Stomach (tissue), 9 donors: ENCODE data around the gene SDR9C7. TPM values are rescaled to one million over a fixed set of nuclear protein-coding genes. Genes with fewer than 3 reads are reported as not detected.
"Not testable (repeated sequence)": the region's sequence is repeated elsewhere in the genome, so short reads cannot be mapped to it uniquely, and the experiment has no call there.

Experiments used
- DNase-seq, 2 donors: peaks; one replicate each; pipeline versions ENCODE4 v3.0.0 to v3.0.0-alpha.2; 2013 to 2019
- H3K27ac ChIP-seq, 5 donors: fragments of 200-600 bp in 4 of 5; sonication (generic) in 4 of 5; one replicate each; pipeline ENCODE4 v1.5.1; 2013 to 2019; ENCODE audit warnings: mild to moderate bottlenecking in 1 of 5, moderate library complexity in 1 of 5
- H3K27me3 ChIP-seq, 3 donors: fragments of 200-600 bp; sonication (generic); one replicate each; pipeline ENCODE4 v1.5.1; 2017 to 2019; ENCODE audit warnings: mixed run types in 1 of 3
- H3K36me3 ChIP-seq, 4 donors: fragments of 200-600 bp; sonication (generic); 1 replicate in 3 of 4; 2 replicates in 1 of 4; pipeline ENCODE4 v1.5.1; 2016 to 2019
- H3K4me1 ChIP-seq, 4 donors: fragments of 200-600 bp; sonication (generic); one replicate each; pipeline ENCODE4 v1.5.1; 2016 to 2019
- H3K4me3 ChIP-seq, 4 donors: fragments of 200-600 bp; sonication (generic) in 3 of 4; one replicate each; pipeline ENCODE4 v1.5.1; 2016 to 2019; ENCODE audit warnings: mild to moderate bottlenecking in 1 of 4
- H3K9me3 ChIP-seq, 4 donors: fragments of 200-600 bp; sonication (generic); one replicate each; pipeline ENCODE4 v1.5.1; 2016 to 2019
- EP300 ChIP-seq: sonication (generic); formaldehyde crosslinking; IDR thresholded peaks from one replicate; pipeline ENCODE4 v1.6.1; 2017; ENCODE audit warnings: antibody characterized with exemption
- POLR2A ChIP-seq, 4 donors: fragments of 450-650 bp; IDR thresholded peaks; one replicate each; pipeline ENCODE4 v1.6.1; 2016; ENCODE audit warnings: antibody characterized with exemption in 4 of 4, control low read depth in 2 of 4, mild to moderate bottlenecking in 1 of 4, moderate library complexity in 1 of 4
- POLR2AphosphoS5 ChIP-seq, 3 donors: sonication (generic); formaldehyde crosslinking; IDR thresholded peaks; one replicate each; pipeline ENCODE4 v1.6.1; 2016; ENCODE audit warnings: antibody characterized with exemption in 3 of 3
- WGBS, 5 donors: extraction: QIAGEN DNeasy Blood & Tissue Kit in 3 of 5; methylation state at CpG; one replicate each; pipeline versions ENCODE4 v1.1.5 to v1.1.7; 2013 to 2018; 5-methylcytosine and 5-hydroxymethylcytosine counted together
- intact Hi-C: fragments of 100-400 bp; cut with DNase I; formaldehyde crosslinking; loops from one replicate; pipeline ENCODE4 v1.15.1; 2023; ENCODE audit warnings: low total_unique reads
- polyA plus RNA-seq, 3 donors: library from polyadenylated mRNA; stranded (reverse); fragments of 200-250 nt; gene quantifications; one replicate each; pipeline ENCODE4 v1.2.3, GENCODE V29; 2013
- total RNA-seq, 5 donors: library from RNA; depleted of rRNA; stranded (reverse); fragments of >200 nt; gene quantifications; one replicate each; pipeline versions ENCODE4 v1.1.0 to v1.2.3, GENCODE V29; 2014 to 2016
- TF ChIP-seq, protein P1 (sequence below), 7 experiments: fragments of 450-650 bp in 4 of 7; fragments of 200-600 bp in 3 of 7; sonication (generic) in 3 of 7; IDR thresholded peaks; one replicate each; pipeline ENCODE4 v1.5.1; 2016 to 2019; ENCODE audit warnings: antibody characterized with exemption in 7 of 7, control low read depth in 2 of 7, mild to moderate bottlenecking in 1 of 7
- donor health status: healthy with polysubstance abuse.
- donor health status: Bipolar disorder and iron deficiency.
- donor health status: healthy.

Gene SDR9C7
- total and polyA plus RNA-seq, 8 donors, result 0.50 TPM; not detected in 7

DNA sequence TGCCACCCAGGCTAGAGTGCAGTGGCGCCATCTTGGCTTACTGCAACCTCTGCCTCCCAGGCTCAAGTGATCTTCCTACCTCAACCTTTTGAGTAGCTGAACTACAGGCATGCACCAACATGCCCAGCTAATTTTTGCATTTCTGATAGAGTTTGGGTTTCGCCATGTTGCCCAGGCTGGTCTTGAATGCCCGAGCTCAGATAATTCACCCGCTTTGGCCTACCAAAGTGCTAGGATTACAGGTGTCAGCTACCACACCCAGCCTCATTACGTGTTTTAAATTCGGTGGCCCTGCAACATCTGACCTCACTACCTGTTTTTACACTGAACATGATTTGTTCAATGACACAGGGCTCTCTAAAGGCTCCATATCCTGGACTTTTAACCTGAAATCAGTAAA is 46.1 kb upstream of the SDR9C7 start:
- DNase-seq, result no peak
- no peaks in the 10 kb centered on the region for H3K9me3 ChIP-seq
- H3K4me1 ChIP-seq, result no peaks in the 10 kb centered on the region
- TF ChIP-seq POLR2AphosphoS5 (IDR thresholded peaks at IDR 0.05), result no peak
- TF ChIP-seq EP300, result no peak
- H3K27ac ChIP-seq, result no peak overlapping the region
- WGBS, 5 donors, result 92 to 98% (median 96%) methylated on average over 6 of the region's 6 CpGs
- H3K4me3 ChIP-seq, result no peak overlapping the region
- intact Hi-C loops, result no loop called here
- no peaks in the 10 kb centered on the region for H3K36me3 ChIP-seq
- H3K27me3 ChIP-seq, result no peaks in the 10 kb centered on the region

- H3K36me3 ChIP-seq, result no peaks in the 10 kb centered on the region
- intact Hi-C loops, result no loop called here
- H3K4me1 ChIP-seq, result no peaks in the 10 kb centered on the region
- no peaks in the 10 kb centered on the region for H3K27me3 ChIP-seq
- WGBS, 5 donors, result 94 to 100% (median 96%) methylated on average over 3 of the region's 3 CpGs
- no peak for DNase-seq
- TF ChIP-seq, protein P1, sequence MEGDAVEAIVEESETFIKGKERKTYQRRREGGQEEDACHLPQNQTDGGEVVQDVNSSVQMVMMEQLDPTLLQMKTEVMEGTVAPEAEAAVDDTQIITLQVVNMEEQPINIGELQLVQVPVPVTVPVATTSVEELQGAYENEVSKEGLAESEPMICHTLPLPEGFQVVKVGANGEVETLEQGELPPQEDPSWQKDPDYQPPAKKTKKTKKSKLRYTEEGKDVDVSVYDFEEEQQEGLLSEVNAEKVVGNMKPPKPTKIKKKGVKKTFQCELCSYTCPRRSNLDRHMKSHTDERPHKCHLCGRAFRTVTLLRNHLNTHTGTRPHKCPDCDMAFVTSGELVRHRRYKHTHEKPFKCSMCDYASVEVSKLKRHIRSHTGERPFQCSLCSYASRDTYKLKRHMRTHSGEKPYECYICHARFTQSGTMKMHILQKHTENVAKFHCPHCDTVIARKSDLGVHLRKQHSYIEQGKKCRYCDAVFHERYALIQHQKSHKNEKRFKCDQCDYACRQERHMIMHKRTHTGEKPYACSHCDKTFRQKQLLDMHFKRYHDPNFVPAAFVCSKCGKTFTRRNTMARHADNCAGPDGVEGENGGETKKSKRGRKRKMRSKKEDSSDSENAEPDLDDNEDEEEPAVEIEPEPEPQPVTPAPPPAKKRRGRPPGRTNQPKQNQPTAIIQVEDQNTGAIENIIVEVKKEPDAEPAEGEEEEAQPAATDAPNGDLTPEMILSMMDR (IDR thresholded peaks at IDR 0.05), result no peak
- TF ChIP-seq POLR2AphosphoS5 (IDR thresholded peaks at IDR 0.05), result no peak
- no peak for TF ChIP-seq EP300
- TF ChIP-seq POLR2A (IDR thresholded peaks at IDR 0.05), result no peak
- H3K9me3 ChIP-seq, result no peaks in the 10 kb centered on the region
- no peak overlapping the region for H3K4me3 ChIP-seq
- H3K27ac ChIP-seq, result no peak overlapping the region
Observed at GRCh38 chr12:56979628-56980027, 45.4 kb upstream of the SDR9C7 start.

DNA sequence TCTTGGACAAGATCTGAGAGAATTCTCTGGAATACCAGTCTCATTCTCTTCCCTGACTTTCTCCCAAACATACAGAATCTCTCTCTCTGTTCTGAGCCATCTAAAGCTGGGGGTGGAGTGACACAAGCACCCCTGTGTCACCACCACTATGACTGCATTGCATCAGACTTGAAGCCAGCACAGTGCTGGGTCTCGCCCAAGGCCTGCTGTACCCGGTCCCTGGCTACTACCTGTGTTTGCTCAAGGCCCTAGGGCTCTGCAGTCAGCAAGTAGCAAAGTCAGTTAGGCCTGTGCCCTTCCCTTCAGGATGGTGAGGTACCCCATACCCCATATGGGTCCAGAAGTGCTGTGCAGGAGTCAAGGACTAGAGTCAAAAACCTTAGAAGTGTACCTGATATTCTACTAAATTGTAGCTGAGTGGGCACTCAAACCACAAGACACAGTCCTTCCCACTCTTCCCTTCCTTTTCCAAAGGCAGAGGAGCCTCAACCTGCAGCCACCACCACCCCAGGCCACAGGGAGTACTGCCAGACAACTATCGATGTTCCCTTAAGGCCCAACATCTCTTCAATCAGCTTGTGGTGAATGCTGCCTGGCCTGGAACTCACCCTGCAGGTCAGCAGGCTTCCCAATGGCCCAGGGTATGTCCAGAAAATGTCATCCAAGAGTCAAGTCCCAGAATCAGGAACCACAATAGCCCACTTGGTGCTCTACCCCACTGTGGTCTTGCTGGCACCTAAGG is 44.4 kb upstream of the SDR9C7 start:
- WGBS, 5 donors, result 77 to 95% (median 79%) methylated on average over 3 of the region's 3 CpGs
- TF ChIP-seq POLR2AphosphoS5 (IDR thresholded peaks at IDR 0.05), result no peak
- no peak for TF ChIP-seq EP300
- TF ChIP-seq, protein P1 (IDR thresholded peaks at IDR 0.05), result no peak
- no peak for TF ChIP-seq POLR2A (IDR thresholded peaks at IDR 0.05)
- no peak overlapping the region for H3K27ac ChIP-seq
- H3K4me1 ChIP-seq, result no peaks in the 10 kb centered on the region
- intact Hi-C loops, result no loop called here
- H3K27me3 ChIP-seq, result no peaks in the 10 kb centered on the region
- no peak for DNase-seq
- H3K4me3 ChIP-seq, result no peak overlapping the region
- no peaks in the 10 kb centered on the region for H3K9me3 ChIP-seq
- no peaks in the 10 kb centered on the region for H3K36me3 ChIP-seq

- H3K4me1 ChIP-seq, H3K27ac ChIP-seq, H3K27me3 ChIP-seq, H3K9me3 ChIP-seq, DNase-seq, intact Hi-C loops, H3K36me3 ChIP-seq, H3K4me3 ChIP-seq: not testable (repeated sequence)
- WGBS, 5 donors, result 75 to 92% (median 85%) methylated on average over 4 of the region's 4 CpGs
Observed at GRCh38 chr12:56977361-56977760, 43.2 kb upstream of the SDR9C7 start.

DNA sequence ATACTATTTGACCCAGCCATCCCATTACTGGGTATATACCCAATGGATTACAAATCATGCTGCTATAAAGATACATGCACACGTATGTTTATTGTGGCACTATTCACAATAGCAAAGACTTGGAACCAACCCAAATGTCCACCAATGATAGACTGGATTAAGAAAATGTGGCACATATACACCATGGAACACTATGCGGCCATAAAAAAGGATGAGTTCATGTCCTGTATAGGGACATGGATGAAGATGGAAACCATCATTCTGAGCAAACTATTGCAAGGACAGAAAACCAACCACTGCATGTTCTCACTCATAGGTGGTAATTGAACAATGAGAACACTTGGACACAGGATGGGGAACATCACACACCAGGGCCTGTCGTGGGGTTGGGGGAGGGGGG is 40.0 kb upstream of the SDR9C7 start:
- H3K4me1 ChIP-seq, H3K27me3 ChIP-seq, H3K9me3 ChIP-seq, H3K4me3 ChIP-seq, H3K36me3 ChIP-seq, intact Hi-C loops, H3K27ac ChIP-seq, DNase-seq: not testable (repeated sequence)
- WGBS, 5 donors, result 76 to 97% (median 90%) methylated on average over 3 of the region's 3 CpGs

- H3K4me3 ChIP-seq, intact Hi-C loops, H3K27me3 ChIP-seq, DNase-seq, H3K36me3 ChIP-seq, H3K27ac ChIP-seq, H3K4me1 ChIP-seq: not testable (repeated sequence)
- H3K9me3 ChIP-seq, result peaks cover 0 to 11% (median 8%) of the 10 kb centered on the region in 4 donors
- 64 to 77% (median 69%) methylated on average over 6 of the region's 6 CpGs for WGBS, 5 donors
Observed at GRCh38 chr12:56968910-56969309, 34.7 kb upstream of the SDR9C7 start.

DNA sequence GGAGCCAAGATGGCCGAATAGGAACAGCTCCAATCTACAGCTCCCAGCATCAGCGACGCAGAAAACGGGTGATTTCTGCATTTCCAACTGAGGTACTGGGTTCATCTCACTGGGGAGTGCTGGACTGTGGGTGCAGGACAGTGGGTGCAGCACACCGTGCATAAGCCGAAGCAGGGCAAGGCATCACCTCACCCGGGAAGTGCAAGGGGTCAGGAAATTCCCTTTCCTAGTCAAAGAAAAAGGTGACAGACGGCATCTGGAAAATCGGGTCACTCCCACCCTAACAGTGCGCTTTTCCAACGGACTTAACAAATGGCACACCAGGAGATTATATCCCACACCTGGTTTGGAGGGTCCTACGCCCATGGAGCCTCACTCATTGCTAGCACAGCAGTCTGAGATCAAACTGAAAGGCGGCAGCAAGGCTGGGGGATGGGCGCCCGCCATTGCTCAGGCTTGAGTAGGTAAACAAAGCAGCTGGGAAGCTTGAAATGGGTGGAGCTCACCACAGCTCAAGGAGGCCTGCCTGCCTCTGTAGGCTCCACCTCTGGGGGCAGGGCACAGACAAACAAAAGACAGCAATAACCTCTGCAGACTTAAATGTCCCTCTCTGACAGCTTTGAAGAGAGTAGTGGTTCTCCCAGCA is 31.9 kb upstream of the SDR9C7 start:
- intact Hi-C loops, H3K4me1 ChIP-seq, H3K27ac ChIP-seq, H3K36me3 ChIP-seq, H3K4me3 ChIP-seq, H3K27me3 ChIP-seq, DNase-seq: not testable (repeated sequence)
- peaks cover 0 to 11% (median 8%) of the 10 kb centered on the region in 4 donors for H3K9me3 ChIP-seq
- 88 to 91% (median 88%) methylated on average over 13 to 15 of the region's 15 CpGs for WGBS, 5 donors

- DNase-seq, intact Hi-C loops, H3K4me3 ChIP-seq, H3K27ac ChIP-seq, H3K27me3 ChIP-seq, H3K4me1 ChIP-seq, H3K36me3 ChIP-seq: not testable (repeated sequence)
- H3K9me3 ChIP-seq, result peaks cover 0 to 11% (median 8%) of the 10 kb centered on the region in 4 donors
- WGBS, 5 donors, result 86 to 100% (median 99%) methylated on average over 3 to 4 of the region's 4 CpGs
Observed at GRCh38 chr12:56965124-56965523, 30.9 kb upstream of the SDR9C7 start.

DNA sequence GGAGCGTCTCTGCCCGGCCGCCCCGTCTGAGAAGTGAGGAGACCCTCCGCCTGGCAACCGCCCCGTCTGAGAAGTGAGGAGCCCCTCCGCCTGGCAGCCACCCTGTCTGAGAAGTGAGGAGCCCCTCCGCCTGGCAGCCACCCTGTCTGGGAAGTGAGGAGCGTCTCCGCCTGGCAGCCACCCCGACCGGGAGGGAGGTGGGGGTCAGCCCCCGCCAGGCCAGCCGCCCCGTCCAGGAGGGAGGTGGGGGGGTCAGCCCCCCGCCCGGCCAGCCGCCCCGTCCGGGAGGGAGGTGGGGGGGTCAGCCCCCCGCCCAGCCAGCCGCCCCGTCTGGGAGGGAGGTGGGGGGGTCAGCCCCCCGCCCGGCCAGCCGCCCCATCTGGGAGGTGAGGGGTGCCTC is 29.3 kb upstream of the SDR9C7 start:
- H3K36me3 ChIP-seq, H3K4me1 ChIP-seq, intact Hi-C loops, H3K27me3 ChIP-seq, H3K27ac ChIP-seq, DNase-seq, H3K4me3 ChIP-seq: not testable (repeated sequence)
- WGBS, 5 donors, result 91 to 100% (median 94%) methylated on average over 2 to 18 of the region's 27 CpGs; no CpG with 5 or more reads in 1 of the 5 donors
- peaks cover 0 to 22% (median 15%) of the 10 kb centered on the region in 4 donors for H3K9me3 ChIP-seq
